DOHH2 (cell line): ENCODE results near the gene ATP6V0D1.

ENCODE experiments used
- H3F3A ChIP-seq: fragments of 200-600 bp; sonication (generic), shearing (Covaris generic); 2 replicates; pipeline ENCODE4 v1.6.0; 2016; ENCODE audit warnings: antibody characterized with exemption, mild to moderate bottlenecking; ENCODE audit not compliant: control insufficient read depth, insufficient read depth
- H3K27ac ChIP-seq: fragments of 200-600 bp; sonication (generic); 2 replicates; pipeline ENCODE4 v1.5.1; 2014; ENCODE audit warnings: low read depth, mild to moderate bottlenecking, low read length, moderate library complexity
- H3K27me3 ChIP-seq: fragments of 200-600 bp; sonication (generic); 2 replicates; pipeline ENCODE4 v1.6.1; 2014; ENCODE audit warnings: mild to moderate bottlenecking, low read length, mixed read lengths; ENCODE audit not compliant: control insufficient read depth
- H3K36me3 ChIP-seq: fragments of 200-600 bp; sonication (generic); 2 replicates; pipeline ENCODE4 v1.6.1; 2014; ENCODE audit warnings: mild to moderate bottlenecking, low read length, moderate library complexity, mixed read lengths; ENCODE audit not compliant: control insufficient read depth
- H3K4me1 ChIP-seq: fragments of 200-600 bp; sonication (generic); 2 replicates; pipeline ENCODE4 v1.6.1; 2014; ENCODE audit warnings: mild to moderate bottlenecking, low read length, mixed read lengths; ENCODE audit not compliant: control insufficient read depth
- H3K4me2 ChIP-seq: fragments of 200-600 bp; sonication (generic); 2 replicates; pipeline ENCODE4 v1.6.0; 2014; ENCODE audit warnings: mild to moderate bottlenecking, low read length, moderate library complexity
- H3K4me3 ChIP-seq: fragments of 200-600 bp; sonication (generic); 2 replicates; pipeline ENCODE4 v1.5.1; 2014; ENCODE audit warnings: mild to moderate bottlenecking, low read length, mixed read lengths
- H3K79me2 ChIP-seq: fragments of 200-600 bp; sonication (generic); 2 replicates; pipeline ENCODE4 v1.6.1; 2014; ENCODE audit warnings: mild to moderate bottlenecking, low read length, mixed read lengths; ENCODE audit not compliant: control insufficient read depth
- H3K9me2 ChIP-seq: fragments of 200-600 bp; sonication (generic); replicated peaks from 2 replicates; pipeline ENCODE4 v1.6.1; 2014; ENCODE audit warnings: mild to moderate bottlenecking, low read length, mixed read lengths; ENCODE audit not compliant: control insufficient read depth
- H3K9me3 ChIP-seq: fragments of 200-600 bp; sonication (generic); 2 replicates; pipeline ENCODE4 v1.6.1; 2014; ENCODE audit warnings: antibody characterized with exemption, low read length, mixed read lengths; ENCODE audit not compliant: control insufficient read depth, insufficient read depth
- H4K20me1 ChIP-seq: fragments of 200-600 bp; sonication (generic); 2 replicates; pipeline ENCODE4 v1.6.0; 2014; ENCODE audit warnings: low read depth, mild to moderate bottlenecking, antibody characterized with exemption, low read length, moderate library complexity; ENCODE audit not compliant: control insufficient read depth, insufficient read depth
- CTCF ChIP-seq: fragments of 200-600 bp; sonication (generic); IDR thresholded peaks from one replicate; pipeline ENCODE4 v1.5.1; 2014; ENCODE audit warnings: antibody characterized with exemption, mild to moderate bottlenecking, low read depth, low read length; ENCODE audit not compliant: poor library complexity, severe bottlenecking
- EZH2phosphoT487 ChIP-seq: fragments of 200-600 bp; sonication (generic); IDR thresholded peaks from 2 replicates; pipeline ENCODE4 v1.6.1; 2017; ENCODE audit warnings: borderline replicate concordance, mild to moderate bottlenecking, antibody characterized with exemption, low read length, moderate library complexity, mixed read lengths

Gene ATP6V0D1

DNA sequence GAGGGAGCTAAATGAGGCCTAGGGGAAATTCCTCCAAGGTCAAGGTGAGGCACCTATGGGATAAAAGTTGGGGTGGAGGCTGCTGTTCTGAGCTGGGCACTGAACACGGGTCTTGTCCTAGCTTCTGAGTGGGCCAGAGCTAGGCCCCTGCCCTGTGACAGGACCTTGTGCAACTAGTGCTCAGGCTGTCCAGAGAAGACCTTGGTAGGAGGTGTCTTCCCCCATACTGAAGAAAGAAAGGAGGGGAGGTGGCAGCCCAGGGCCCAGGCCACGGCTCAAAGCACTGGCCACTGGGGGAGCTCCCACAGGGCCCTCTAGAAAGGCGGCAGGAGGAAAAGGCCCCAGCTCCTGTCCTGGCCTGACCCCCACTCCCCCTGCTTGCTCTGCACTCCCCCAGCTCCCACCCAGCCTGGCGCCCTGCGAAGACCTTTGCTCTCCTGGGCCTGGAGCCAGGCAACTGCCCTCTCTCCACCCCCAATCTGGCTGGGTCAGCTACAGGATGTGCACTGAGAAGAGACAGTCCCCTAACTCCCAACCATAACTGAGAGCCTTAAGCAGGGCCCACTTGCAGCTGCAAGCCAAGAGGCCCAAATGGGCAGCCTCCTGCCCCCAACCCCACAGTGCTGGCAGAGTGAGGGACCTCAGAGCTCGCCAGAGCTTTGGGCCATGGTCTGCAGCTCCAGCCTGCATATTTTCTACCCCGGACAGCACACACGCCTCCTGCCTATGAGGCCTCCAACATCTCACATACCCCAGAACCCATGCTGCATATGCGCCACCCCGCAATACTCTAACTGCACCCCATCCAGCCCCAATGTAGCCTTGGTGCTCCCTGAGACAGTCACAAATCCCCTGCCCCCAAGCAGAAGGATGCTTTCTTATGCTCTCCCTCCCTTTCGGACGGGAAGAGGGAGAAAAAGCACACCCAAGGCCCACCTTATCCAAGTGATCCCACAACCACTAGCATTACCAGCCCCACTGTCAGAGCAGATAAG lies 34.7 kb downstream of the ATP6V0D1 start:
- H3K79me2 ChIP-seq: 0 out of 2 replicates have a peak, but pooled peaks cover 4% of the 10 kb centered on the region
- no peaks in the 10 kb centered on the region for H3F3A ChIP-seq
- H4K20me1 ChIP-seq: peaks cover 5% of the 10 kb centered on the region; the same call in 1 of the 2 replicates
- H3K4me1 ChIP-seq: no peaks in the 10 kb centered on the region
- no peak overlapping the region for H3K4me3 ChIP-seq
- H3K27ac ChIP-seq: no peak overlapping the region
- H3K36me3 ChIP-seq: 0 out of 2 replicates have a peak, but pooled peaks cover 6% of the 10 kb centered on the region
- no peak overlapping the region for H3K4me2 ChIP-seq
- no peak for TF ChIP-seq CTCF
- H3K9me2 ChIP-seq: no peaks in the 10 kb centered on the region
- H3K9me3 ChIP-seq: no peaks in the 10 kb centered on the region
- no peaks in the 10 kb centered on the region for H3K27me3 ChIP-seq

DNA sequence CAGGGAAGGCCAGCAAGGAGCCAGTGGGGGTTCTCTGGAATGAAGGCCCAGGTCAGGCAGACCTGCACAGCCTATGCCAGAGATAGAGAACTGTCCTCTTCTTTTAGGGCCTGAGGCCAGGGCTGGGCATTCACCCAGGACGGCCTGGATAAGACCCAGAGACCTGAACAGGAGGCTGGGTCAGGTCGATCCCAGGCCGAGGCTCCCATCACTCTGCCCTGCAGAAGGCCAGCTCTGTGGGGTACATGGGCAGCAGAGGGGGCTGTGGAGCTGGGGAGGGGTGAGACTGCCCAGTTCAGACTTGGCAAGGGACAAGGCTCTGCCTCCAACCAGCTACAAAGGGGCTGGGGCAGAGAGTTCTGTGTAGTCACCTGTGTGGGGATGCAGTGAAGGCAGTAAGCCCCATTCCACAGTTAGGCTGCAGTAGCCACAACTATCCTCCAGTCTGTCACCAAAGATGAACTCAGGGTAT lies 35.5 kb downstream of the ATP6V0D1 start:
- no peaks in the 10 kb centered on the region for H3K9me2 ChIP-seq
- H3K27ac ChIP-seq: no peak overlapping the region
- H3K27me3 ChIP-seq: no peaks in the 10 kb centered on the region
- H3K79me2 ChIP-seq: 0 out of 2 replicates have a peak, but pooled peaks cover 4% of the 10 kb centered on the region
- 0 out of 2 replicates have a peak, but pooled peaks cover 6% of the 10 kb centered on the region for H3K36me3 ChIP-seq
- H3K4me1 ChIP-seq: no peaks in the 10 kb centered on the region
- H3K4me3 ChIP-seq: no peak overlapping the region
- peaks cover 5% of the 10 kb centered on the region; the same call in 1 of the 2 replicates for H4K20me1 ChIP-seq
- TF ChIP-seq EZH2phosphoT487: no peak
- no peak for TF ChIP-seq CTCF
- H3K9me3 ChIP-seq: no peaks in the 10 kb centered on the region
- H3F3A ChIP-seq: no peaks in the 10 kb centered on the region
- H3K4me2 ChIP-seq: no peak overlapping the region

- Histone ChIP-seq H3K4me1 (no peaks in the 10 kb centered on the region), H3K4me3 (no peak overlapping the region), H3K9me3 (no peaks in the 10 kb centered on the region), H3K36me3 (0 out of 2 replicates have a peak, but pooled peaks cover 6% of the 10 kb centered on the region), H3K27ac (no peak overlapping the region), H3K4me2 (no peak overlapping the region), H4K20me1 (peaks cover 5% of the 10 kb centered on the region; the same call in 1 of the 2 replicates), H3K9me2 (no peaks in the 10 kb centered on the region), H3F3A (no peaks in the 10 kb centered on the region), H3K27me3 (no peaks in the 10 kb centered on the region), H3K79me2 (0 out of 2 replicates have a peak, but pooled peaks cover 4% of the 10 kb centered on the region)
- TF ChIP-seq CTCF (no peak), EZH2phosphoT487 (no peak)
These were observed 35.9 kb downstream of the ATP6V0D1 start for GRCh38 chr16:67445126-67445426.
